Sigmoid colon (tissue), 4 donors: ENCODE results near the gene MAT1A.

Source experiments
- EP300 ChIP-seq, 4 donors: sonication (generic); formaldehyde crosslinking; IDR thresholded peaks; one replicate each; pipeline ENCODE4 v1.6.1; 2017; ENCODE audit warnings: antibody characterized with exemption in 4 of 4
- POLR2AphosphoS5 ChIP-seq, 4 donors: sonication (generic); formaldehyde crosslinking; IDR thresholded peaks; one replicate each; pipeline ENCODE4 v1.6.1; 2017; ENCODE audit warnings: antibody characterized with exemption in 4 of 4
- TF ChIP-seq, protein P1 (sequence below), 4 experiments: fragments of 450-650 bp in 3 of 4; fragments of 200-600 bp in 1 of 4; IDR thresholded peaks; one replicate each; pipeline ENCODE4 v1.5.1; 2016 to 2019; ENCODE audit warnings: antibody characterized with exemption in 4 of 4, mild to moderate bottlenecking in 3 of 4, moderate library complexity in 2 of 4

DNA sequence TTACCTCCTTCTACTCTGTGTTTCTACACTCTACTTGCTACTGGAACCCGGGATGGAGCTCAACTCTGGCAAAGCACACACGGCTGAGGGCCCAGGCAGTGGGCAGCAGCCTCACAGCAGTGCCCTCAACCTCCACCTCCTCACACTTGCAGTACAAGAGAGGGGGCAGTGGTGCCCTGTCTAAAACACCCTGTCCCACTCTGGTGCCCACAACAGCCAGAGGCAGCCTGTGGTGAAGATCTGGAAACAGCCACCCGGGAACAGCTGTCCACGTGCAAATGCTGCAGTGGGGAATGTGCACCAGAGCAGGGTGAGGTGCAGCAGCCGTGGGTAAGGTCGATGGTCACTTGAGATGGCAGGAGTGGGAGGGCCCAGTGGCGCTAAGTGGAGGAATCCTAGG lies 13.7 kb downstream of the MAT1A start:
- TF ChIP-seq, protein P1, sequence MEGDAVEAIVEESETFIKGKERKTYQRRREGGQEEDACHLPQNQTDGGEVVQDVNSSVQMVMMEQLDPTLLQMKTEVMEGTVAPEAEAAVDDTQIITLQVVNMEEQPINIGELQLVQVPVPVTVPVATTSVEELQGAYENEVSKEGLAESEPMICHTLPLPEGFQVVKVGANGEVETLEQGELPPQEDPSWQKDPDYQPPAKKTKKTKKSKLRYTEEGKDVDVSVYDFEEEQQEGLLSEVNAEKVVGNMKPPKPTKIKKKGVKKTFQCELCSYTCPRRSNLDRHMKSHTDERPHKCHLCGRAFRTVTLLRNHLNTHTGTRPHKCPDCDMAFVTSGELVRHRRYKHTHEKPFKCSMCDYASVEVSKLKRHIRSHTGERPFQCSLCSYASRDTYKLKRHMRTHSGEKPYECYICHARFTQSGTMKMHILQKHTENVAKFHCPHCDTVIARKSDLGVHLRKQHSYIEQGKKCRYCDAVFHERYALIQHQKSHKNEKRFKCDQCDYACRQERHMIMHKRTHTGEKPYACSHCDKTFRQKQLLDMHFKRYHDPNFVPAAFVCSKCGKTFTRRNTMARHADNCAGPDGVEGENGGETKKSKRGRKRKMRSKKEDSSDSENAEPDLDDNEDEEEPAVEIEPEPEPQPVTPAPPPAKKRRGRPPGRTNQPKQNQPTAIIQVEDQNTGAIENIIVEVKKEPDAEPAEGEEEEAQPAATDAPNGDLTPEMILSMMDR (IDR thresholded peaks at IDR 0.05) = no peak
- TF ChIP-seq POLR2AphosphoS5 (IDR thresholded peaks at IDR 0.05) = no peak
- no peak for TF ChIP-seq EP300 (IDR thresholded peaks at IDR 0.05)
